Prostate gland (tissue), 2 donors: ENCODE measurements around the gene ST8SIA6. TPM values are rescaled to one million over a fixed set of nuclear protein-coding genes. Genes with fewer than 3 reads are reported as not detected.
A peak's percentile ranks its signal among the peaks of the same experiment; 100 is the strongest.

Source experiments
- DNase-seq: peaks from one replicate; pipeline ENCODE4 v3.0.0-alpha.2; 2019; ENCODE audit warnings: low spot score
- H3K27ac ChIP-seq, 2 donors: fragments of 200-600 bp; sonication (generic); 2 replicates each; pipeline ENCODE4 v1.5.1; 2017 to 2019
- H3K27me3 ChIP-seq: fragments of 200-600 bp; sonication (generic); replicated peaks from 2 replicates; pipeline ENCODE4 v1.5.1; 2019; ENCODE audit not compliant: insufficient read depth
- H3K36me3 ChIP-seq, 2 donors: fragments of 200-600 bp; sonication (generic); 1 replicate in 1 of 2; 2 replicates in 1 of 2; pipeline versions ENCODE4 v1.5.1 to v1.8.1; 2017 to 2019
- H3K4me1 ChIP-seq: fragments of 200-600 bp; sonication (generic); replicated peaks from 2 replicates; pipeline ENCODE4 v1.5.1; 2019
- H3K4me3 ChIP-seq, 2 donors: fragments of 200-600 bp; sonication (generic); 2 replicates each; pipeline ENCODE4 v1.5.1; 2017 to 2019
- H3K9me3 ChIP-seq: fragments of 200-600 bp; sonication (generic); 2 replicates; pipeline ENCODE4 v1.5.1; 2017
- POLR2A ChIP-seq: fragments of 450-650 bp; IDR thresholded peaks from one replicate; pipeline ENCODE4 v1.6.1; 2016; ENCODE audit warnings: antibody characterized with exemption, mild to moderate bottlenecking
- POLR2AphosphoS5 ChIP-seq: sonication (generic); formaldehyde crosslinking; IDR thresholded peaks from one replicate; pipeline ENCODE4 v1.6.1; 2017; ENCODE audit warnings: antibody characterized with exemption
- WGBS: methylation state at CpG from one replicate; pipeline ENCODE4 v1.1.5; 2018; 5-methylcytosine and 5-hydroxymethylcytosine counted together
- intact Hi-C: fragments of 100-400 bp; cut with DNase I; formaldehyde crosslinking; loops from one replicate; pipeline ENCODE4 v1.14.2; 2022
- total RNA-seq, 2 donors: library from RNA; depleted of rRNA; stranded (reverse); fragments of >200 nt; gene quantifications; one replicate each; pipeline ENCODE4 v1.1.0, GENCODE V29; 2016
- TF ChIP-seq, protein P1 (sequence below), 4 experiments: fragments of 200-600 bp in 2 of 4; fragments of 450-650 bp in 2 of 4; sonication (generic) in 2 of 4; IDR thresholded peaks; 1 replicate in 3 of 4; 2 replicates in 1 of 4; pipeline ENCODE4 v1.5.1; 2016 to 2019; ENCODE audit warnings: antibody characterized with exemption in 4 of 4, mild to moderate bottlenecking in 2 of 4, moderate library complexity in 2 of 4

The ST8SIA6 gene
- total RNA-seq, 2 donors from 2014 or later: 1.1 to 5.6 TPM

DNA sequence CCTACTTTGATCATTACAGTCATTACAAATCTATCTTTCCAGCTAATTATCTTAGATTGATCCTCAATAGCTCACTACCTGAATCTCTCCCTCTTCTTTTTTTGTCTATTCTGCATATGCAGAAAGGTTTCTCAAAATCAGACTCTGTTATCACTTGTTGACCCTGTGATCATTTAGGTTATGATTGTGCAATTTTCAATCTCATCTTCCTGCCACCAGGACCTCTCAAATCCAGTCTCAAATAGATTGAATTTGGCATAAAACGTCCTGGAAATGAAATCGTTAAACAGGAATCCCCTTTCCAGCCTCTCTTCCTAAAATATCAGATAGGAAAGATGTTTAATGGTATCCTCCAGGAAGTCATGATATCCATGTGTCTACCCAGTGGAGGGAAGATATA, 96.6 kb downstream of the ST8SIA6 start:
- H3K27me3 ChIP-seq: no peaks in the 10 kb centered on the region
- H3K36me3 ChIP-seq: no peaks in the 10 kb centered on the region
- no peak overlapping the region for H3K4me3 ChIP-seq
- no peak for DNase-seq
- H3K27ac ChIP-seq: peak overlapping the region; percentile 60 to 70
- TF ChIP-seq, protein P1, sequence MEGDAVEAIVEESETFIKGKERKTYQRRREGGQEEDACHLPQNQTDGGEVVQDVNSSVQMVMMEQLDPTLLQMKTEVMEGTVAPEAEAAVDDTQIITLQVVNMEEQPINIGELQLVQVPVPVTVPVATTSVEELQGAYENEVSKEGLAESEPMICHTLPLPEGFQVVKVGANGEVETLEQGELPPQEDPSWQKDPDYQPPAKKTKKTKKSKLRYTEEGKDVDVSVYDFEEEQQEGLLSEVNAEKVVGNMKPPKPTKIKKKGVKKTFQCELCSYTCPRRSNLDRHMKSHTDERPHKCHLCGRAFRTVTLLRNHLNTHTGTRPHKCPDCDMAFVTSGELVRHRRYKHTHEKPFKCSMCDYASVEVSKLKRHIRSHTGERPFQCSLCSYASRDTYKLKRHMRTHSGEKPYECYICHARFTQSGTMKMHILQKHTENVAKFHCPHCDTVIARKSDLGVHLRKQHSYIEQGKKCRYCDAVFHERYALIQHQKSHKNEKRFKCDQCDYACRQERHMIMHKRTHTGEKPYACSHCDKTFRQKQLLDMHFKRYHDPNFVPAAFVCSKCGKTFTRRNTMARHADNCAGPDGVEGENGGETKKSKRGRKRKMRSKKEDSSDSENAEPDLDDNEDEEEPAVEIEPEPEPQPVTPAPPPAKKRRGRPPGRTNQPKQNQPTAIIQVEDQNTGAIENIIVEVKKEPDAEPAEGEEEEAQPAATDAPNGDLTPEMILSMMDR (IDR thresholded peaks at IDR 0.05): no peak
- TF ChIP-seq POLR2AphosphoS5 (no peak), POLR2A (no peak)
- no peaks in the 10 kb centered on the region for H3K9me3 ChIP-seq
- H3K4me1 ChIP-seq: no peaks in the 10 kb centered on the region
- intact Hi-C loops: no loop called here
- WGBS: 75% methylated on average over 2 of the region's 2 CpGs

DNA sequence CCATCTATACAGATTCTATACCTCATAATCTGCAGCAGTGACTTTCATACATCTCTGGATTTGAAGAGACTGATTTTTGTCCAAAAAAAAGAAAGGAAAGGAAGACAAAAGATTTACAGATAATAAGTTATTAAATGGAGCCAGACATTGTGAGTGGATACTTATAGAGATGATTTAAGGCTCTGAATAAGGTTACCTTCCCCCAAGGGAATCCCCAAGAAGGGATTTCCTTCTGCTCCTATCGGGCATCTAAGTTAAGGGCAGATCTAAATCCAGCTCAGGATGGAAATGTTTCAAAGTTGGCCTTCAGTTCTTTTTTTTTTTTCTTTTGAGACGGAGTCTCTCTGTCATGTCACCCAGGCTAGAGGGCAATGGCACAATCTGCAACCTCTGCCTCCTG, 97.6 kb downstream of the ST8SIA6 start:
- Histone ChIP-seq H3K27me3 (no peaks in the 10 kb centered on the region), H3K4me1 (no peaks in the 10 kb centered on the region), H3K4me3 (no peak overlapping the region), H3K27ac (peak overlapping the region; percentile 60 to 70), H3K36me3 (no peaks in the 10 kb centered on the region), H3K9me3 (no peaks in the 10 kb centered on the region)
- TF ChIP-seq POLR2A: no peak
- TF ChIP-seq, protein P1 (IDR thresholded peaks at IDR 0.05): no peak
- no peak for TF ChIP-seq POLR2AphosphoS5
- WGBS: 57% methylated on average over 2 of the region's 2 CpGs
- intact Hi-C loops: no loop called here
- no peak for DNase-seq

DNA sequence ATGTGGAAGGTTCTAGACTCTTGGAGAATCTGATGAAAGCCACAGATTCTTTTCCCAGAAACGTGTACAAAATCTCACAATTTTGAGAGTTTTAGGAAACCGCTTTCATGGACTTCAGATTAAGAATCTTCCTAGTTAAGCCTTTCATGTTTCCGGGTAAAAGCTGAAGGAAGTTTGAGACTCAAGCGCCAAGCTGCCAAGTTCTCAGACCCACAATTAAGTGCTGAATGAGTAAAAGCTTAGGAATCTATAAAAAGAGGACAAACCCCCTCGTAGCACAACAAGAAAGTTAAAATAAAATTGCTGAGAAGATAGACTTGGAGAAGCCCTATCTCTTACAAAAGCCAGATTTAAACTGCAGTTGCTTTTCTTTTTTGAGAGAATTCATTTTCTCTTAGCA, 99.6 kb downstream of the ST8SIA6 start:
- Histone ChIP-seq H3K36me3 (no peaks in the 10 kb centered on the region), H3K27me3 (no peaks in the 10 kb centered on the region), H3K27ac (no peak overlapping the region), H3K9me3 (no peaks in the 10 kb centered on the region), H3K4me1 (no peaks in the 10 kb centered on the region), H3K4me3 (no peak overlapping the region)
- TF ChIP-seq POLR2A: no peak
- TF ChIP-seq, protein P1 (IDR thresholded peaks at IDR 0.05): no peak
- TF ChIP-seq POLR2AphosphoS5: no peak
- DNase-seq: no peak
- intact Hi-C loops: no loop called here
- 33% methylated on average over 5 of the region's 5 CpGs for WGBS

DNA sequence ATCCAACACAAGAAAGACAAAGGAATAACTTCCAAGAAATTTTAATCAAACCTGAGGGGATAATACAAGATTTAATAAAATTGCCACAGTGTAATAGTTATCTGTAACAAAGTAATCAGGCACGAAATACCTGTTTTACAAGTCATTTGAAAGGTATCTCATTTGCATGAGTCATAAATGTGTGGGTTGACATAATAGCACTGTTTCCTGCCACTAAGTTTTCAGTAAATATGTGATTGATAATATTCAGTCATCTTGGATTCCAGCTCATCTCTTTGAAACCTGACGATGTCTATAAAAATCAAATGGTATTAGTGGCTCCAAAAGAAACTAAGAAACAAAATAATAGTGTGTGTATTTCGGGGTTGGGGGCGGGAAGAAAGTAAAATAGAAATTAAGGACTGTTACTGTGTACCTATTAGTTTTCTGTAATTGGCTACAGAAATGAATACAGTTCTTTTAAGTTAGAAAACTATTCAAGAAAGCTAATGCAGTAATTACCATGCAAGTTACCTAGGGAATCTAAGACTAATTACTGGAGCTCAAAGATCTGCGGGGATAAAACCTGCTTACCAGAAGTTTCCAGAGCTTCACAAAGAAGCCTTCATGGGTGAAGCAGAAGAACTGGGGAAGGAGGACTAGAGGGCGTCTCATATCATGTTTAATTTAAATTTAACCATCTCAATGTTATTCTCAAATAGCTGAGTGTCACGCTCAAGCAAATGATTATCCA, 100.7 kb downstream of the ST8SIA6 start:
- Histone ChIP-seq H3K27ac (no peak overlapping the region), H3K4me1 (no peaks in the 10 kb centered on the region), H3K9me3 (no peaks in the 10 kb centered on the region), H3K27me3 (no peaks in the 10 kb centered on the region), H3K36me3 (no peaks in the 10 kb centered on the region), H3K4me3 (no peak overlapping the region)
- DNase-seq: no peak
- WGBS: 69% methylated on average over 7 of the region's 7 CpGs
- no peak for TF ChIP-seq POLR2A
- TF ChIP-seq POLR2AphosphoS5: peak; percentile 4
- TF ChIP-seq, protein P1 (IDR thresholded peaks at IDR 0.05): no peak
- intact Hi-C loops: no loop called here

DNA sequence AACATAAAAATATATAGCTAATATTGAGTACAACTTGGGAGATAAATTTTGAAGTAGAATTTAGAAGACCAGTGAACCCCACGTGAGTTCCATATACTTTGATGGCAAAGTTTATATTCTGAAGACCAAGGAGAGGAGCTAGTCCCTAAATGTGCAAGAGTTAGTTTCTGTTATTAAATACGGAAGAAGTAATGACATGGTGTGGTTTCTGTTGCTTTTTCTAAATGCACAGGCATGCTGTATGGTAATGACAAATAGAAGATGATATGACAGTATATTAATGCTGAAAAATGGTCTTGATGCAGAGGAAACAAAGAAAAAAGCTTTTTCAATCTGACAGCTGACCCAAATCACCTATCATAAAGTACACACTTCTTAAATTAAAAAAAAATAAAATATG, 101.8 kb downstream of the ST8SIA6 start:
- Histone ChIP-seq H3K9me3 (no peaks in the 10 kb centered on the region), H3K27ac (no peak overlapping the region), H3K4me1 (no peaks in the 10 kb centered on the region), H3K4me3 (no peak overlapping the region), H3K27me3 (no peaks in the 10 kb centered on the region), H3K36me3 (no peaks in the 10 kb centered on the region)
- 85% methylated on average over 2 of the region's 2 CpGs for WGBS
- no peak for DNase-seq
- TF ChIP-seq POLR2A (no peak), POLR2AphosphoS5 (no peak)
- TF ChIP-seq, protein P1 (IDR thresholded peaks at IDR 0.05): no peak
- intact Hi-C loops: no loop called here
